Right atrium auricular region (tissue), 2 donors: Measurements from ENCODE around the gene FURIN. TPM values are rescaled to one million over a fixed set of nuclear protein-coding genes. Genes with fewer than 3 reads are reported as not detected.
"Not testable (repeated sequence)": the region's sequence is repeated elsewhere in the genome, so short reads cannot be mapped to it uniquely, and the experiment has no call there.

ENCODE experiments used
- DNase-seq: peaks from one replicate; pipeline ENCODE4 v3.0.0-alpha.2; 2019; ENCODE audit warnings: low spot score
- H3K27ac ChIP-seq, 2 donors: fragments of 200-600 bp; sonication (generic); 1 replicate in 1 of 2; 2 replicates in 1 of 2; pipeline ENCODE4 v1.5.1; 2016 to 2019
- H3K27me3 ChIP-seq, 2 donors: fragments of 200-600 bp; sonication (generic); one replicate each; pipeline versions ENCODE4 v1.5.1 to v1.6.0; 2017 to 2019
- H3K36me3 ChIP-seq: fragments of 200-600 bp; sonication (generic); one replicate; pipeline ENCODE4 v1.5.1; 2016
- H3K4me1 ChIP-seq, 2 donors: fragments of 200-600 bp; sonication (generic); one replicate each; pipeline versions ENCODE4 v1.5.1 to v1.6.0; 2017 to 2019
- H3K4me3 ChIP-seq, 2 donors: fragments of 200-600 bp; sonication (generic); 1 replicate in 1 of 2; 2 replicates in 1 of 2; pipeline ENCODE4 v1.5.1; 2017 to 2019; ENCODE audit warnings: mild to moderate bottlenecking in 1 of 2, moderate library complexity in 1 of 2
- H3K9me3 ChIP-seq, 2 donors: fragments of 200-600 bp; sonication (generic); one replicate each; pipeline ENCODE4 v1.5.1; 2019
- total RNA-seq, 2 donors: library from RNA; depleted of rRNA; stranded (reverse); fragments of >200 nt; gene quantifications; one replicate each; pipeline ENCODE4 v1.1.0, GENCODE V29; 2016
- TF ChIP-seq, protein P1 (sequence below), 2 donors: fragments of 200-600 bp; sonication (generic); IDR thresholded peaks; one replicate each; pipeline ENCODE4 v1.5.1; 2019; ENCODE audit warnings: antibody characterized with exemption in 2 of 2

Gene FURIN
- total RNA-seq, 2 donors from 2014 or later, result 57.1 to 82.8 TPM

- no peak for DNase-seq
- peaks cover 0 to 10% of the 10 kb centered on the region in 2 donors for H3K4me1 ChIP-seq
- no peaks in the 10 kb centered on the region for H3K27me3 ChIP-seq
- no peaks in the 10 kb centered on the region for H3K36me3 ChIP-seq
- TF ChIP-seq, protein P1, sequence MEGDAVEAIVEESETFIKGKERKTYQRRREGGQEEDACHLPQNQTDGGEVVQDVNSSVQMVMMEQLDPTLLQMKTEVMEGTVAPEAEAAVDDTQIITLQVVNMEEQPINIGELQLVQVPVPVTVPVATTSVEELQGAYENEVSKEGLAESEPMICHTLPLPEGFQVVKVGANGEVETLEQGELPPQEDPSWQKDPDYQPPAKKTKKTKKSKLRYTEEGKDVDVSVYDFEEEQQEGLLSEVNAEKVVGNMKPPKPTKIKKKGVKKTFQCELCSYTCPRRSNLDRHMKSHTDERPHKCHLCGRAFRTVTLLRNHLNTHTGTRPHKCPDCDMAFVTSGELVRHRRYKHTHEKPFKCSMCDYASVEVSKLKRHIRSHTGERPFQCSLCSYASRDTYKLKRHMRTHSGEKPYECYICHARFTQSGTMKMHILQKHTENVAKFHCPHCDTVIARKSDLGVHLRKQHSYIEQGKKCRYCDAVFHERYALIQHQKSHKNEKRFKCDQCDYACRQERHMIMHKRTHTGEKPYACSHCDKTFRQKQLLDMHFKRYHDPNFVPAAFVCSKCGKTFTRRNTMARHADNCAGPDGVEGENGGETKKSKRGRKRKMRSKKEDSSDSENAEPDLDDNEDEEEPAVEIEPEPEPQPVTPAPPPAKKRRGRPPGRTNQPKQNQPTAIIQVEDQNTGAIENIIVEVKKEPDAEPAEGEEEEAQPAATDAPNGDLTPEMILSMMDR (IDR thresholded peaks at IDR 0.05), result no peak
- no peak overlapping the region for H3K4me3 ChIP-seq
- no peak overlapping the region for H3K27ac ChIP-seq
- no peaks in the 10 kb centered on the region for H3K9me3 ChIP-seq
Observed at GRCh38 chr15:90823455-90823974, 44.9 kb upstream of the FURIN start.

DNA sequence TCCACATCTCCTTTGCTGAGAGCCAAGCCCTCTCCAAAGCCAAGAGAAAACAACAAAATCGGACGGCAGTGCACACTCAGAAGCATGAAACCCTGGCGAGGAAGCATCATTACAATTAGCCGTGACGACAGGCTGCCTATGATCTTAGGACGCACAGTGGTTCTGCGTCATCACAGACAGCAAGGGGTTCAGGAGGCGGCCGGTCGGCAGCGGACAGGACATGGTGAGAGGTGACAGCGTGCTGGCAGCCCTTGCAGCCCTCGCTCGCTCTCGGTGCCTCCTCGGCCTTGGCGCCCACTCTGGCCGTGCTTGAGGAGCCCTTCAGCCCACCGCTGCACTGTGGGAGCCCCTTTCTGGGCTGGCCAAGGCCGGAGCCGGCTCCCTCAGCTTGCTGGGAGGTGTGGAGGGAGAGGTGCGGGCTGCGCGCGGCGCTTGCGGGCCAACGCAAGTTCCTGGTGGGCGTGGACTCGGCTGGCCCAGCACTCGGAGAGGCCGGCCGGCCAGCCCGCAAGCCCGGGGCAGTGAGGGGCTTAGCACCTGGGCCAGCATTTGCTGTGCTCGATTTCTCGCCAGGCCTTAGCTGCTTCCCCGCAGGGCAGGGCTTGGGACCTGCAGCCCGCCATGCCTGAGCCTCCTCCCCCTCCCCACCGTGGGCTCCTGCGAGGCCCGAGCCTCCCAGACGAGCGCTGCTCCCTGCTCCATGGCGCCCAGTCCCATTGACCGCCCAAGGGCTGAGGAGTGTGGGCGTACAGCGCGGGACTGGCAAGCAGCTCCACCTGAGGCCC lies 43.1 kb upstream of the FURIN start:
- not testable (repeated sequence) for H3K9me3 ChIP-seq, DNase-seq, H3K4me3 ChIP-seq, H3K4me1 ChIP-seq, H3K27ac ChIP-seq, H3K27me3 ChIP-seq, H3K36me3 ChIP-seq

DNA sequence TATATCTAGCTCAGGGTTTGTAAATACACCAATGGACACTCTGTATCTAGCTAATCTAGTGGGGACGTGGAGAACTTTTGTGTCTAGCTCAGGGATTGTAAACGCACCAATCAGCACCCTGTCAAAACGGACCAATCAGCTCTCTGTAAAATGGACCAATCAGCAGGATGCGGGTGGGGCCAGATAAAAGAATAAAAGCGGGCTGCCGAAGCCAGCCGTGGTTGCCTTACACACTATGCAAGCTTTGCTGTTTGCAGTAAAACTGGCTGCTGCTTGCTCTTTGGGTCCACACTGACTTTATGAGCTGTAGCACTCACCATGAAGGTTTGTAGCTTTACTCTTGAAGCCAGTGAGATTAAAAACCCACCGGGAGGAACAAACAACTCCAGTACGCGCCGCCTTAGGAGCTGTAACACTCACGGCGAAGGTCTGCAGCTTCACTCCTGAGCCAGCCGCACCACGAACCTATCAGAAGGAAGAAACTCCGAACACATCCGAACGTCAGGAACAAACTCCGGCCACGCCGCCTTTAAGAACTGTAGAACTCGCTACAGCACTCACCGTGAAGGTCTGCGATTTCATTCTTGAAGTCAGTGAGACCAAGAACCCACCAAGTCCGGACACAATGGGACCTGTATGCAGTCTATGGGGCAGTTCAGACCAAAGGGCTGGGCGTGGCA lies 42.0 kb upstream of the FURIN start:
- not testable (repeated sequence) for H3K27ac ChIP-seq, H3K9me3 ChIP-seq, H3K4me3 ChIP-seq, DNase-seq, H3K36me3 ChIP-seq, H3K4me1 ChIP-seq, H3K27me3 ChIP-seq

GRCh38 chr15:90826886-90827435 lies 41.4 kb upstream of the FURIN start:
- no peaks in the 10 kb centered on the region for H3K4me1 ChIP-seq
- no peak overlapping the region for H3K27ac ChIP-seq
- H3K9me3 ChIP-seq, result no peaks in the 10 kb centered on the region
- H3K4me3 ChIP-seq, result no peak overlapping the region
- no peaks in the 10 kb centered on the region for H3K27me3 ChIP-seq
- TF ChIP-seq, protein P1 (IDR thresholded peaks at IDR 0.05), result no peak
- no peaks in the 10 kb centered on the region for H3K36me3 ChIP-seq
- no peak for DNase-seq

DNA sequence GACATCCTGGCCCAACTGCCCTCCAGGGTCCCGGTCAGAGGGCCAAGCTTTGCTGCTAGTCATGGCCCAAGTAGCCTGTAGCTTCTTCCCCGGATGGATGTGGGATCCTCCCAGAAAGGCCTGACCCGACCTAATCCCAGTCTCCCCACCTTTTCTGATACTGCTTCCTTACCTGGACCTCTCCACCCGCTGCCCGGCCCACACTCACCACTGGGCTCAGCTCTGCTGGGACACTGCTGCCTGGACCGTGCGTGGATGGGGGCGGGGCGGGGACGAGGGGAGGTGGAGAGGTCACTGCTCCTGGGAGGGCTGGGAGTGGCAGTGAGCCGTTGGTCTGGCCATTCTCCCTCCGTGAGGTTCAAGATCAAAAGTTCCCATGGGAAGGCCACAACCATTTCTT lies 40.3 kb upstream of the FURIN start:
- Histone ChIP-seq H3K27ac (no peak overlapping the region), H3K27me3 (no peaks in the 10 kb centered on the region), H3K36me3 (no peaks in the 10 kb centered on the region), H3K4me3 (no peak overlapping the region), H3K9me3 (no peaks in the 10 kb centered on the region), H3K4me1 (no peaks in the 10 kb centered on the region)
- TF ChIP-seq, protein P1 (IDR thresholded peaks at IDR 0.05), result no peak
- no peak for DNase-seq

- TF ChIP-seq, protein P1 (IDR thresholded peaks at IDR 0.05), result no peak
- Histone ChIP-seq H3K9me3 (no peaks in the 10 kb centered on the region), H3K4me1 (no peaks in the 10 kb centered on the region), H3K36me3 (no peaks in the 10 kb centered on the region), H3K4me3 (no peak overlapping the region), H3K27ac (no peak overlapping the region), H3K27me3 (no peaks in the 10 kb centered on the region)
- DNase-seq, result no peak
Observed at GRCh38 chr15:90829126-90829525, 39.3 kb upstream of the FURIN start.
